Measurements from ENCODE around the gene SEMA6B.

Gene SEMA6B

GRCh38 chr19:4522291-4523002 is 37.0 kb downstream of the SEMA6B start:
- no peak for DNase-seq

- no peak for DNase-seq
Observed at GRCh38 chr19:4521888-4522242, 37.6 kb downstream of the SEMA6B start.

DNA sequence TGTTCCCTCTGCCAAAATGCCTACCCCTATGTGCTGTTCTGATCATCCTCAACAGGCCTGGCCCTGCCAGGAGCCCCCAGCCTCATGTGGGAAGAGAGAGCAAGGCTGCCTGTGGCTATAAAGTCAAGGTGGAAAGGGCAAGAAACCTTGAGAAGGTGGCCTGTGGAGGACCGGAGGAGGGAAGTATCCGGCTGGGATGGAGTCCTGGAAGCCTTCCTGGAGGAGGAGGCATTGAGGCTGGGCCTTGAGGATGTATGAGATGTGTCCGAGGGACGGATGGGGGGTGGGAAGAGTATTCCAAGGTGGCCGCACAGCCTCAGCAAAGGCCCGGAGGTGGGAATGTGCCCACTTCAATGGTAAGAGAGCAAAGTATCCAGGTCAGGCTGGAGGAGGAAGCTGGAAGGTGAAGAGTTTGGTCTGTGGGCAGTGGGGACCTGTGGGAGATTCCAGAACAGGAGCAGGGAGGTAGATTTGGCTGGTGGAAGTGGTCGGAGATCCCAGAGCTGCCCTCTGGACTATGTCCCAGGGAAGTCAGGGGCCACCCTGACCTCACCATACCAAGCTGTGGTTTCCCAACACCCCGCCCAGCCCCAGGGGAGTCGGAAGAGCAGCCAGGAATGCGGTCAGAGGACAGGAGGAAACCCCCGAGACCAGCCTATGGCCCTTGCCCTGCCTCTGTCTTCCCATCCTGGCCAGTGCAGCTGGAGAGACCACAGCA is 38.2 kb downstream of the SEMA6B start:
- DNase-seq: no peak

- DNase-seq: no peak
Observed at GRCh38 chr19:4519521-4520277, 39.8 kb downstream of the SEMA6B start.

- DNase-seq: no peak
Observed at GRCh38 chr19:4519172-4519496, 40.4 kb downstream of the SEMA6B start.

DNA sequence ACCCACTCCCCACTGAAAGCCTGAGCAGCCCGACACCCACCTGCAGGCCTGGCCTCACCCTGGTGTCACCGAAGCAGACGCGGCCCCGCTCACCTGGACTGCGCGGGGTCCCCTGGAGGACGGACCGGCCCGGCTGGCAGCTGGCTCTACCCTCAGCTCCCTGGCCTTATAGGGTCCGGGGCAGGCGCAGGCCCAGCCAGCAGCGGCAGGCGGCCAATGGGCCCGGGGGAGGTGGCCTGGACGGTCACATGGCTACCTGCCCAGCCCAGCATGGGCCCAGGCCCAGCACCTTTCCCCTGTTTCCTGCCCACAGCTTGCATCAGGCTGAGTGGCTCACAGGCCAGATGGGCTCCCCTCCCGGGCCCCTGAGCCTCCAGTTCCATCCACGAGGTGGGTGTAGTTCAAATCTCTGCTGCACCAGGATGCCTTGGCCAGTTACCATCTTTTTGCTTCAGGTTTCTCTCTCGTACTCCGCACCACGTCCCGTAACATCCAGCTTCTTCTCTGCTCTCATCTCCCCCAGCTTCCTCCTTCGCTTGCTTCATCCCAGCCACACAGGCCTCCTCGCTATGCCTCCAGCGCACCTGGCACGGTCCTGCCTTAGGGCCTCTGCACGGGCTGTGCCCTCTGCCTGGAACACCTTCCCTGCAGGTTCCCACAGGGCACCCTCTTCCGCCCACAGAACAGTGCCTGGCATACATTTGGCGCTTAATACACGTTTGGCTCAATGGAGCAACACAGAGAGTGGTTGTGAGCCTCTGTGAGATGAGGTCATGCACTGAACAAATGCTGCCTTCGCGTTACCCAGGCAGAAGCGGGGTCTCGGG is 40.9 kb downstream of the SEMA6B start, which contains the start of gene PLIN4:
PLIN4 (minus strand) TSS at position 142 of the 827 bp plus-strand sequence. CDS start 214 bp downstream, outside the sequence.
- no peak for DNase-seq

DNA sequence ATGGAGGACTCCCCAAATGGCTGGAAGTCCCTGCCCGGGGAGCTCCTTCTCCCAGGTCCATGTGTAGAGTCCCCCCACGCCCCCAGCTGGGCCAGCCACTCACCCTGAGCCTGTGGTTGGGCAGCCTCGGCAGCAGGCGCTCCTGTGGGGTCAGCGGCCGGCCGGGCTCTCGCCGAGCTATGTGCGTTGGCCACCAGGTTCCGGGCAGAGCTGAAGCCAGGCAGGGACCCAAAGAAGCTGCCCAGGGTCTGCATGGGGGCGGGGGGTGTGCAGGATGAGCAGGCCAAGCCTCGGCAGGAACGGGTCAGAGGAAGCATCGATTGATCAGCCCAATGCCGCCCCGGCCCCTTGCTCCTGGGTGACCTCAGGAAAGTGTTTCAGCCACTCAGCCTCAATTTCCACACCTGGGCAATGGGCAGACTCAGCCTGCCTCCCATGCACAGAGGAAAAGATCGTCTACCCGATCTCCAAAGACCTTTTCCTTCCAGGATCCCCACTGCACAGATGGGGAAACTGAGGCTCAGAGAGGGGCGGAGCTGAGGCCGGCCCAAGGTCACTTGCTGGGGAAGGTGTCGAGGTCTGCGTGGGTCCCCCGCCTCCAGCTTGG is 41.9 kb downstream of the SEMA6B start:
- no peak for DNase-seq

GRCh38 chr19:4516939-4517300 is 42.6 kb downstream of the SEMA6B start:
- no peak for DNase-seq

DNA sequence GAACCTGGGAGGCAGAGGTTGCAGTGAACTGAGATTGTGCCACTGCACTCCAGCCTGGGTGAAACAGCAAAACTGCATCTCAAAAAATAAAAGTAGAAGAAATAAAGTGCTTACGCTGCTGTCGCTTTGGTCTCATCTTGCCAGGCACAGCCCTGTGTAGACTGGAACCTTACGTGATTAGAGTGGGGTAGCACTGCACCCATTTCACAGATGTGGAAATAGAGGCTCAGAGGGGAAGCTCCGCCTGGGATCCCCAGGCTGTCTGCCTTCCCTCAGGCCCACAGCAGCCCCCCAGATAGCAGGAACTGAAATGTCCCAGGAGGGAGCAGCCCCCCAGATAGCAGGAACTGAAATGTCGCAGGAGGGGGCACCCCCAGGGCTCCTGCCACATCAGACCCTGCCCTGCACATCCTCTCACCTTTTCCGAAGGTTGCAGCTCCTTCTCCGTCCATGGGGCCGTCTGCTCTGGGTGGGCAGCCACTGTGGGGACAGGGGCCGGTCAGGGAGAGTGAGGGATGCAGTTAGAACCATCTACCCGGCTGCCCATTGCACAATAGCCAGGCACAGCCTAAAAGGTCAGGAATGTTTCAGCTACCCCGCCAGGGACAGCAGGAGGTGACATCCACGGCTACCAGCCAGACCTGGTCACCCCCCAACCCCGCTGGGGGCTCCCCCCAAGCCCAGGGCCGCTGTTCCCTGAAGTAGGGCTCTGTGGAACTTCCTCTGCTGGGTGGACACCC is 43.1 kb downstream of the SEMA6B start:
- DNase-seq: no peak

DNA sequence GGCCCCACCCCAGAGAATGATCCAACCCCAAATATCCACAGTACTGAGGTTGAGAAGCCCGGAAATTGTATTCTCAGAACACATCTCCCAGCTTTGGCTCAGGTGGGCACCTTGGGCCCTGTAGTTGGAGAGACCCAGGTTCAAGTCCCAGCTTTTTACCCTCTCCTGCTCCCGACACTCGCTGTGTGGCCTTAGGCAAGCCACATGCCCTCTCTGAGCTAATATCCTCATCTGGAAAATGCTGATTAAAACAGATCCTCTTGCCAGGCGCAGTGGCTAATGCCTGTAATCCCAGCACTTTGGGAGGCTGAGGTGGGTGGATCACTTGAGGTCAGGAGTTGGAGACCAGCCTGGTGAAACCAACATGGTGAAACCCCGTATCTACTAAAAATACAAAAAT is 43.8 kb downstream of the SEMA6B start:
- no peak for DNase-seq

GRCh38 chr19:4513248-4513647 is 46.2 kb downstream of the SEMA6B start:
- no peak for DNase-seq

GRCh38 chr19:4512070-4512469 is 47.4 kb downstream of the SEMA6B start:
- no peak for DNase-seq

DNA sequence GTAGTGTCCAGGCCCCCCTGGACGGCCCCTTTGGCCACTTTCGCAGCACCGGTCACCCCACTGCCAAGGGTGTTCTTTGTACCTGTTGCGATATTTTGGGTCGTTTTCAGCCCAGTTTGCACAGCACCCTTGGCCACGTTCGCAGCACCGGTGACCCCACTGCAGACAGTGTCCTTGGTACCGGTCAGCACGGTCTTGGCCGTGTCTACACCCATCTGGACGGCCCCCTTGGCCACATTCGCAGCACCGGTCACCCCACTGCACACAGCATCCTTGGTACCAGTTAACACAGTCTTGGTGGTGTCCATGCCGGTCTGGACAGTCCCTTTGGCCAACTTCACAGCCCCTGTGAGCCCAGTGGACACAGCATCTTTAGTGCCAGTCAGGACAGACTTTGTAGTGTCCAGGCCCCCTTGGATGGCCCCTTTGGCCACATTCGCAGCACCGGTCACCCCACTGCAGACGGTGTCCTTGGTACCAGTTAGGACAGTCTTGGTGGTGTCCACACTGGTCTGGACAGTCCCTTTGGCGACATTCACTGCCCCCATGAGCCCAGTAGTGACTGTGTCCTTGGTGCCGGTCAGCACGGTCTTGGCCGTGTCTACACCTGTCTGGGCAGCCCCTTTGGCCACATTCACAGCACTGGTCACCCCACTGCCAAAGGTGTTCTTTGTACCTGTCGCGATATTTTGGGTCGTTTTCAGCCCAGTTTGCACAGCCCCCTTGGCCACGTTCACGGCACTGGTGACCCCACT is 48.0 kb downstream of the SEMA6B start:
- no peak for DNase-seq

GRCh38 chr19:4510435-4511255 is 48.8 kb downstream of the SEMA6B start:
- DNase-seq: no peak

GRCh38 chr19:4508698-4509097 is 50.8 kb downstream of the SEMA6B start:
- no peak for DNase-seq

DNA sequence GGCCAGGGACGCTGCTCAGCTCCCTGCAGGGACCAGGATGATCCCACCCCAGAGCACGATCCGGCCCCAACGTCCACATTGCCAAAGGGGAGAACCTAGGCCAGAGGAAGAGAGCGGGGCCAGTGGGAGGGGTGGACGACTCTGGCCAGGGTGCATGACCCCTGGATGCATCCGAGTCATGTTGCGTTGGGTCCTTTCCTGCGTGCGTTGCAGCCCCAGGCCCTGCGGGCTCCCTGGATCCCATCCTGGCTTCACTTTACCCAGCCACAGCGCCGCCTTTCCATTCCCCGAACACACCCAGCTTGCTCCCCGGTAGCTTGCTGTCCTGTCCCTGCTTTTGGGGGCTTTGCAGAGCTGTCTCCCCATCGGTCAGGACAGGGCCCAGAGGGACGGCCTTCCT is 51.7 kb downstream of the SEMA6B start:
- DNase-seq: no peak

DNA sequence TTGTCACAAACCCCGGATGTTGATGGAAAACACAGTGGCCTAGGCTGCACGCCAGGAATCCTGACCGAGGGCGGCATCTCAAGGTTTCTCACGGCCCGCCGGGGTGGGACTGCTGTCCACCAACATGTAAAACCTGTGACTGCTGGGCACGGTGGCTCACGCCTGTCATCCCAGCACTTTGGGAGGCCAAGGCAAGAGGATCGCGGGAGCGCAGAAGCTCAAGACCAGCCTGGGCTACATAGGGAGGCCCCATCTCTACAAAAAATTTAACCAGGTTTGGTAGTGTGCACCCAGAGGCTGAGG is 52.4 kb downstream of the SEMA6B start:
- DNase-seq: no peak

DNA sequence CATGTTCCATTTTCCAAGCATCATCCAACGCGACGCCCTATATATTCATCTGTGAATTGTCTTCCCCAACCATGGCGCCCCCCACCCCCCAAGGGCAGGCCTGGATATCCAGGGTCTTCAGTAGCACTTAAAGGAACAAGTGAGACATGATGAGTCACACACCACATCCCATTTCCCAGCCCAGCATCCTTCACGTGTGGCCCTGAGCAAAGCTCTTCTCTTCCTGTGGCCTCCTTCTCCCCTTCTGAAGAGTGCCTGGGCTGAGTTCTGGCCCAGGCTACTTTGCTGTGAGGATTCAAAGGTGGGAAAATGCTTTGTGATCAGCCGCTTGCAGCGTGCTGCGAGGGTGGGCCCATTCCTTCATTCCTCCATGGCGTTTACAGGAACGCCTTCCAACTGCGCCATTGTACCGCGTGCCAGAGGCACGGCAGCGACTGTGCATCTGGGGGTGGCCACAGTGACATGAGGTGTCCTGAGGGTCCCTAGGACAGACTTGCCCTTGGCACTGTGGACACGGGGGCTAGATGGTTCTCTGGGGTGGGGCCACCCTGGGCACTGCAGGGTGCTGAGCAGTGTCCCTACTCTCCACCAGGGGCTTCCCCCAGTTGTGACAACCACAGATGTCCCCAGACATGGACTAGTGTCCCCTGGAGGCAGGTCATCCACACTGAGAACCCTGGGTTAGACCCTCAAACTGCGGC is 52.9 kb downstream of the SEMA6B start:
- no peak for DNase-seq

- no peak for DNase-seq
Observed at GRCh38 chr19:4505570-4506448, 53.7 kb downstream of the SEMA6B start.

Measured in activated CD4-positive, CD25-positive, alpha-beta regulatory T cell treated with anti-CD3 and anti-CD28 coated beads, Interleukin-2, amount 50 U/mL, for 72 hours (primary cell).